Activated CD8-positive, alpha-beta T cell treated with anti-CD3 and anti-CD28 coated beads for 36 hours (primary cell): ENCODE results near the gene HBM. TPM values are rescaled to one million over a fixed set of nuclear protein-coding genes. Genes with fewer than 3 reads are reported as not detected.

Source experiments
- ATAC-seq: fragments of 200-7000 bp; cut with Tn5 transposase; one replicate; pipeline ENCODE4 v1.10.0; 2021; ENCODE audit warnings: mild to moderate bottlenecking, moderate library complexity
- CTCF ChIA-PET: fragments of 350-600 bp; sonication (Branson Sonifier 250); formaldehyde crosslinking; loops from one replicate; lab custom pipeline; 2021; ENCODE audit warnings: antibody characterized with exemption; lab: Charles Lee
- POLR2A ChIA-PET: fragments of 350-600 bp; sonication (Branson Sonifier 250); formaldehyde crosslinking; loops from one replicate; lab custom pipeline; 2021; ENCODE audit warnings: antibody characterized with exemption; lab: Charles Lee
- DNase-seq: peaks from one replicate; pipeline ENCODE4 v3.0.0-alpha.2; 2020
- H3K27ac Mint-ChIP-seq: one replicate; pipeline ENCODE4 v1.8.0; 2021; ENCODE audit warnings: mild to moderate bottlenecking, mixed read lengths
- H3K27me3 Mint-ChIP-seq: one replicate; pipeline ENCODE4 v1.8.0; 2021; ENCODE audit warnings: mixed read lengths
- H3K36me3 Mint-ChIP-seq: one replicate; pipeline ENCODE4 v1.8.0; 2021; ENCODE audit warnings: low read depth, mixed read lengths
- H3K4me1 Mint-ChIP-seq: one replicate; pipeline ENCODE4 v1.8.0; 2021; ENCODE audit warnings: low read depth, mixed read lengths
- H3K4me3 Mint-ChIP-seq: one replicate; pipeline ENCODE4 v1.8.0; 2021; ENCODE audit warnings: mild to moderate bottlenecking, moderate library complexity, mixed read lengths
- H3K9me3 Mint-ChIP-seq: one replicate; pipeline ENCODE4 v1.8.0; 2021; ENCODE audit warnings: mixed read lengths
- CTCF ChIP-seq: fragments of 200-600 bp; IDR thresholded peaks from one replicate; pipeline ENCODE4 v1.8.0; 2022; ENCODE audit warnings: antibody characterized with exemption, mild to moderate bottlenecking
- intact Hi-C: fragments of 100-400 bp; cut with micrococcal nuclease; formaldehyde crosslinking; loops from one replicate; pipeline ENCODE4 v1.10.0; 2022
- total RNA-seq, 2 experiments: library from RNA; stranded (reverse); gene quantifications; one replicate each; pipeline ENCODE4 v1.2.3, GENCODE V29; 2021

Gene HBM
- total RNA-seq, 2 experiments from 2014 or later: not detected

GRCh38 chr16:138049-138417, 27.7 kb upstream of the HBM start:
- Mint-ChIP-seq H3K4me3 (peak overlapping the region; percentile 85), H3K27me3 (peaks cover 1% of the 10 kb centered on the region), H3K27ac (peak overlapping the region; percentile 84), H3K9me3 (no peaks in the 10 kb centered on the region), H3K36me3 (peaks cover 12% of the 10 kb centered on the region), H3K4me1 (peaks cover 27% of the 10 kb centered on the region)
- peak; percentile 37 for DNase-seq
- POLR2A ChIA-PET: interaction anchor here (0.7 to 0.9 kb wide), 3 partner anchors 13 to 84 kb away, joined by 3 read pairs; partner anchors contain the start of gene SNRNP25
- CTCF ChIA-PET: interaction anchor here (0.6 to 1.6 kb wide), 4 partner anchors 31 to 211 kb away, joined by 3 to 4 read pairs (median 4); no protein-coding TSS in a partner anchor
- intact Hi-C loops: no loop called here
- no peak for TF ChIP-seq CTCF
- ATAC-seq: peak; percentile 23

GRCh38 chr16:140175-140857, 25.5 kb upstream of the HBM start:
- DNase-seq (no peak), ATAC-seq (no peak)
- Mint-ChIP-seq H3K4me1 (peaks cover 12% of the 10 kb centered on the region), H3K36me3 (peaks cover 11% of the 10 kb centered on the region), H3K9me3 (no peaks in the 10 kb centered on the region), H3K4me3 (peak overlapping the region; percentile 97), H3K27ac (no peak overlapping the region), H3K27me3 (peaks cover 1% of the 10 kb centered on the region)
- TF ChIP-seq CTCF: no peak
- ChIA-PET CTCF (interaction anchor here (0.7 to 1.4 kb wide), 2 partner anchors 33 to 75 kb away, joined by 3 to 4 read pairs; no protein-coding TSS in a partner anchor), POLR2A (no interaction called here)
- intact Hi-C loops: no loop called here

- H3K27me3 Mint-ChIP-seq: peaks cover 3% of the 10 kb centered on the region
- intact Hi-C loops: no loop called here
- POLR2A ChIA-PET: interaction anchor here (1.1 to 1.4 kb wide), 2 partner anchors 20 to 28 kb away, joined by 3 to 4 read pairs; no protein-coding TSS in a partner anchor
Measured at GRCh38 chr16:142405-142967, 23.3 kb upstream of the HBM start.

GRCh38 chr16:143047-143446, 22.7 kb upstream of the HBM start:
- H3K27me3 Mint-ChIP-seq: peaks cover 3% of the 10 kb centered on the region
- CTCF ChIA-PET: interaction anchor here (2.0 kb wide), 1 partner anchor 77 kb away, joined by 4 read pairs; no protein-coding TSS in a partner anchor
- no peak for TF ChIP-seq CTCF
- H3K36me3 Mint-ChIP-seq: peaks cover 4% of the 10 kb centered on the region
- H3K4me3 Mint-ChIP-seq: no peak overlapping the region
- H3K9me3 Mint-ChIP-seq: no peaks in the 10 kb centered on the region
- no peak overlapping the region for H3K27ac Mint-ChIP-seq
- H3K4me1 Mint-ChIP-seq: no peaks in the 10 kb centered on the region
- intact Hi-C loops: no loop called here
- no peak for DNase-seq
- POLR2A ChIA-PET: interaction anchor here (0.6 to 1.4 kb wide), 3 partner anchors 15 to 27 kb away, joined by 3 to 4 read pairs (median 3); no protein-coding TSS in a partner anchor
- ATAC-seq: no peak

More at GRCh38 chr16:142405-142967, 23.3 kb upstream of the HBM start:
- no peak overlapping the region for H3K4me3 Mint-ChIP-seq
- no peaks in the 10 kb centered on the region for H3K4me1 Mint-ChIP-seq
- CTCF ChIA-PET: interaction anchor here (2.0 kb wide), 1 partner anchor 77 kb away, joined by 4 read pairs; no protein-coding TSS in a partner anchor
- TF ChIP-seq CTCF: no peak
- DNase-seq: no peak
- H3K36me3 Mint-ChIP-seq: peaks cover 5% of the 10 kb centered on the region
- no peak for ATAC-seq
- H3K27ac Mint-ChIP-seq: no peak overlapping the region
- no peaks in the 10 kb centered on the region for H3K9me3 Mint-ChIP-seq
